GM19455 (cell line): ENCODE measurements around the gene DLG2.
"Not testable (repeated sequence)": the region's sequence is repeated elsewhere in the genome, so short reads cannot be mapped to it uniquely, and the experiment has no call there.

ENCODE experiments used
- ATAC-seq: cut with Tn5 transposase; IDR thresholded peaks from one replicate; pipeline ENCODE4 v1.9.1; 2021; ENCODE audit not compliant: unreplicated experiment

The DLG2 gene

DNA sequence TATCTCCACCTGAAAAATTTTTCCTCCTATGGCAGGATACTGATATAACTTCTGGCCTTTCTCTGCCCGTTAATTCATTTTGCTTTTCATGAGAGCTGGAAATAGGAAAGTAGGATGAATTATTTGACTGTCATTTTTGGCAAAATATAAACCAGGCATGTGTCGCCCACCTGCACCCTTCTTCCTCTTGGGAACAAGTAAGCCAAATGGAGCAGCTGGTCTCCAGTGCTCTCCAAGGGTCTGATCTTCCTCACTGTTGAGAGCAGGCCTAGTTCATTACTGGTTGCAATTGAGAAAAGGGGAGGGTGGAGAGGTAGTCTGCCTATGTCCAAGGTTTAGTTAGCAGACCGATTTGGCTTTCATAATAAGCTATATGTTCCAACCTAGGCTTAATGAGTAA lies 582.2 kb downstream of the DLG2 start:
- ATAC-seq: no peak

- ATAC-seq: no peak
Observed at GRCh38 chr11:85042361-85042760, 584.8 kb downstream of the DLG2 start.

- ATAC-seq: no peak
Observed at GRCh38 chr11:85040166-85040565, 587.0 kb downstream of the DLG2 start.

GRCh38 chr11:85029964-85030363 lies 597.2 kb downstream of the DLG2 start:
- ATAC-seq: no peak

GRCh38 chr11:85028329-85029101 lies 598.6 kb downstream of the DLG2 start:
- ATAC-seq: no peak

DNA sequence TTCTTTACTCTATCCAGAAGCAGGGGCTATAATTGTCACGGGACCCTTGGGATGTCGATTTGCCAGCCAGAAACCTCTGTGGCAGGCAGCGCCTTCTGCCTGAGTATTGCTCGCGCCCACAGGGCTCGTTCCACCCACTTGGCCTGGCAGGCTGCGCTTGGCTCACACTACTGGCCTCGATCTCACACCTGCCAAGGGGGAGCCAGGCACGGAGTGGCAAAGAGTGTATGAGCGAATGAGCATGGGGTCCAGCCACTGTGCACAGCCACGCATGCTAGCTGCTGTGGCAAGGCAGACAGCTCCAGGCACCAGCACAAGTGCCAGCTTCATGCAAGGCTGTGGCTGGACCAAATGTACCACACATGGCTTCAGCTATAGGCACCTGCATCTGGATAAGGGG lies 599.8 kb downstream of the DLG2 start:
- no peak for ATAC-seq

DNA sequence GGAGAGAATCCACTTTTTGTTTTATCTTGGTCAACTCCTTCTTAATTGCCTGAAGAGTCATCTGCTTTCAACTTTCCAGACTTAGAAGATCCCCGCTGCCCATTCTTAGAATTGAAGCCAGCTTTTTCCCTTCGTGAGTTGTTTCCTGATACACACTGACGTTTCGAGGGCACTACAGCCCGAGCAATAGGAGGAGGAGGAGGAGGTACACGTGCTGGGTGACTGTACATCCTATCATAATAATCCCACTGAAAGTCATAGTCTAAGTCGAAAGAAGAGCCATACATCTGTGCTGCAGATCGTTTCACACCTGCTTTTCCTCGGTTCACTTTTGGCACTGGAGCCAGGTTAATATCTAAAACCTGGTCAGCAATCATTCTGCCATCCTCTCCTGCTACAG lies 606.1 kb downstream of the DLG2 start:
- ATAC-seq: no peak

GRCh38 chr11:84993386-84993785 lies 633.8 kb downstream of the DLG2 start:
- no peak for ATAC-seq

DNA sequence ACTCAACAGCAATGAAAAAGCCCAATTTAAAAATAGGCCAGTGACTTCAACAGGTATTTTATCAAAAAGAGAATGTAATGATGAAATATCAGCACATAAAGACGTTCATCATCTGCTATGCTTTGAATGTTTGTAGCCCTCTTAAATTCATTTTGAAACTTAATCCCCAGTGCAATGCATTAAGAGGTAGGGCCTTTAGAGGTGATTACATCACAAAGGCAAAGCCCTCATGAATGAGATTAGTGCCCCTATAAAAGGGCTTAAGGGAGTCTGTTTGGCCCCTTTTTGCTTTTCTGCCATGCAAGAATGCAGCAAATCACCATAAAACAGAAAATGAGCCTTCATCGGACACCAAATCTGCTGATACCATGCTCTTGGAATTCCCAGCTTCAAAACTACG lies 637.0 kb downstream of the DLG2 start:
- ATAC-seq: no peak

DNA sequence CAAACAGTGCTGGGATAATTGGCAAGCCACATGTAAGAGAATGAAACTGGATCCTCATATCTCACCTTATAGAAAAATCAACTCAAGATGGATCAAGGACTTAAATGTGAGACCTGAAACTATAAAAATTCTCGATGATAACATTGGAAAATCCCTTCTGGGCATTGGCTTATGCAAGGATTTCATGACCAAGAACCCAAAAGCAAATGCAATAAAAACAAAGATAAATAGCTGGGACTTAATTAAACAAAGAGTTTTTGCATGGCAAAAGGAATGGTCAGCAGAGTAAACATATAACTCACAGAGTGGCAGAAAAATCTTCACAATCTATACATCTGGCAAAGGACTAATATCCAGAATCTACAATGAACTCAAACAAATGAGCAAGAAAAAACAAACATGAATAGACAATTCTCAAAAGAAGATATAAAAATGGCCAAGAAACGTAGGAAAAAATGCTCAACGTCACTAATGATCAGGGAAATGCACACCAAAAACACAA lies 639.4 kb downstream of the DLG2 start:
- not testable (repeated sequence) for ATAC-seq

- ATAC-seq: no peak
Observed at GRCh38 chr11:84981301-84981700, 645.8 kb downstream of the DLG2 start.

DNA sequence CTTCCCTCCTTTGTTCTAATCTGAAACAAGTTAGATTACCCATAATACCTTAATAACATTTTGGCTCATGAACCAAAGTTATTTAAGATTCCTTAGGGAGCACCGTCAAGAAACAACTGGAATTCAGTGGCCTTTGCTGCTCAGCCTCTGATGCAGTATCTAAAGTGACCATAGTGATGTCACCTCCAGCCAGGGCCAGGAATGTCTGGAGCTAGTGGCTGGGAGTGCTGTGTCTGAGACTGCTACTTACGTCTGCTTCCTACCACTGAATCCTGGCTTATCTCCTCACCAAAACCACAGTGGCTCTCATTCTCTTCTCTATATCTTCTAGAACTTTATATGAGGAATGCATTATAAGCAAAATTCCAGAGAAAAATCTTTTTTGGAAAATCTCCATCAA lies 658.0 kb downstream of the DLG2 start:
- no peak for ATAC-seq

- ATAC-seq: no peak
Observed at GRCh38 chr11:84965484-84965883, 661.7 kb downstream of the DLG2 start.

GRCh38 chr11:84963240-84963639 lies 663.9 kb downstream of the DLG2 start:
- no peak for ATAC-seq

DNA sequence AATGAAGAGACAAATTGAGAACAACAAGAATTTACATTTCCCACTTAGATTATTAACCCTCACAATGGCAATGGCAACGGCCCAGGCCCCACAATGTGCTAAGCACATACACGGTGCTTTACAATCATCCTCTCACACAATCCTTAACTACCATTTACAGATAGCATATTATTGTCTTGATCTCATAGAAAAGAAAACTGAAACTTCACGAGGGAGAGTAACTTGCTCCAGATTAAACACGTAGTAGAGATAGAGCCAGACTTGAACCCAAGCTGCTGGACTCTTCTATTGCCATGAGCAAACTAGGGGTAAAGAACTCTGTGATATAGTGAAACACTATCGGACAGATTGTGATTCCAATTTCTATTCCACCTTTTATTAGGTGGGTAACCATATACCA lies 665.1 kb downstream of the DLG2 start:
- no peak for ATAC-seq

GRCh38 chr11:84958295-84958694 lies 668.8 kb downstream of the DLG2 start:
- no peak for ATAC-seq

DNA sequence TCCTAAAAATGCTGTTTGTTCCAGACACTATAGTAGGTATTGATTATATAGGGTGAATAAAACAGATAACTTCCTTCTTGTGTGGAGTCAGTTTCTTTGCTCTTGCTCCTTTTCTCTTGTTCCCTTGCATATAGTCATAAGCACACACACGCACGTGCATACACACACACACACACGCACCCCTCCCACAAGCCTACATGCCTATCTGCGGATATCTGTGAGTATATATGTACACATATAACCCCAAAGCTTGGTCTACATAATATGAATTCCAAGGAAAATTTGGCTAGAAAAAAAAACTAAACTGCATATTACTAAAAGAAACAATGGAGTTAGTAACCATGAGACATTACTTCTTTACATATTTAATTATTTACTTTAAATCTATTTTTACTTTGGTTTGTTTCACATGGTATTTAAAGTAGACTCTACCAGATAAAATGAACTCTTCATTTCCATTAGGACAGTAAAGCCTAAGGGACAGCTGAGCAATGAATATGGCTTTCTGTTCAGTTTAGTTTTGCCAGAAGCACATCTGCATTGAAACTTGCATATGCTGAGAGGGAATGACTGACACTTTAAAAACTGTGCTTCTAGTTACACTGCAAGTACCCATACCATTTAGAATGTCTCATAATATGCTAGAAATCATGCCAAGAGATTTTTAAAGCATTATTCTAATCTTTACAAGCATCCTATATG lies 676.4 kb downstream of the DLG2 start:
- ATAC-seq: no peak

- no peak for ATAC-seq
Observed at GRCh38 chr11:84947970-84948580, 679.1 kb downstream of the DLG2 start.

GRCh38 chr11:84947070-84947469 lies 680.1 kb downstream of the DLG2 start:
- no peak for ATAC-seq

GRCh38 chr11:84930863-84931262 lies 696.3 kb downstream of the DLG2 start:
- ATAC-seq: no peak

- no peak for ATAC-seq
Observed at GRCh38 chr11:84929738-84930137, 697.4 kb downstream of the DLG2 start.

- no peak for ATAC-seq
Observed at GRCh38 chr11:84924154-84924692, 702.9 kb downstream of the DLG2 start.
